HUES64 (cell line): ENCODE data around the gene CD83.
"Not testable (repeated sequence)": the region's sequence is repeated elsewhere in the genome, so short reads cannot be mapped to it uniquely, and the experiment has no call there.

Source experiments
- H3K27ac ChIP-seq: 2 replicates; pipeline ENCODE4 v1.7.0; 2013; ENCODE audit warnings: low read depth, low read length, inconsistent platforms
- H3K27me3 ChIP-seq: 2 replicates; pipeline ENCODE4 v1.6.1; 2013; ENCODE audit warnings: mild to moderate bottlenecking, low read length; ENCODE audit not compliant: insufficient read depth
- H3K36me3 ChIP-seq: 2 replicates; pipeline ENCODE4 v1.6.1; 2013; ENCODE audit warnings: mild to moderate bottlenecking, low read length; ENCODE audit not compliant: insufficient read depth
- H3K4me1 ChIP-seq: 2 replicates; pipeline ENCODE4 v1.6.1; 2013; ENCODE audit warnings: mild to moderate bottlenecking, low read length, moderate library complexity; ENCODE audit not compliant: insufficient read depth
- H3K4me3 ChIP-seq: 2 replicates; pipeline ENCODE4 v1.5.1; 2013; ENCODE audit warnings: mild to moderate bottlenecking, low read length, moderate library complexity
- H3K9ac ChIP-seq: 2 replicates; pipeline ENCODE4 v1.6.1; 2013; ENCODE audit warnings: mild to moderate bottlenecking, low read depth, low read length
- H3K9me3 ChIP-seq: 2 replicates; pipeline ENCODE4 v1.6.1; 2013; ENCODE audit warnings: low read depth, low read length; ENCODE audit not compliant: insufficient read depth
- WGBS: fragments of 150-250, 120-280 bp; methylation state at CpG from one replicate; pipeline ENCODE4 v1.1.7; 2013; ENCODE audit warnings: missing lambda C conversion rate; 5-methylcytosine and 5-hydroxymethylcytosine counted together

CD83 gene

DNA sequence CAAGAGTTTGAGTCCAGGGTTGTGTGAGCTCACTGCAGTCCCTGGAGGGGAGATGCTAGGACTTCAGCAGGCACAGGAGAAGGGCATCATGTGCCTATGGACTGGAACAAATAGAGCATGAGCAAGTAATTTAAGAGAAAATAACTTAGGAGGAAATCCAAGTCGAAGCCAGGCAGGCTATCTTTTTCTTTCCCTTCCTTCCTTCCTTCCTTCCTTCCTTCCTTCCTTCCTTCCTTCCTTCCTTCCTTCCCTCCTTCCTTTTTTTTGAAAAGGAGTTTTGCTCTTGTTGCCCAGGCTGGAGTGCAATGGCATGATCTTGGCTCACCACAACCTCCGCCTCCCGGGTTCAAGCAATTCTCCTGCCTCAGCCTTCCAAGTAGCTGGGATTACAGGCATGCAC is 33.7 kb downstream of the CD83 start:
- H3K9me3 ChIP-seq, H3K27me3 ChIP-seq, H3K27ac ChIP-seq, H3K4me3 ChIP-seq, H3K4me1 ChIP-seq, H3K36me3 ChIP-seq, H3K9ac ChIP-seq: not testable (repeated sequence)
- WGBS = 83% methylated on average over 2 of the region's 3 CpGs

DNA sequence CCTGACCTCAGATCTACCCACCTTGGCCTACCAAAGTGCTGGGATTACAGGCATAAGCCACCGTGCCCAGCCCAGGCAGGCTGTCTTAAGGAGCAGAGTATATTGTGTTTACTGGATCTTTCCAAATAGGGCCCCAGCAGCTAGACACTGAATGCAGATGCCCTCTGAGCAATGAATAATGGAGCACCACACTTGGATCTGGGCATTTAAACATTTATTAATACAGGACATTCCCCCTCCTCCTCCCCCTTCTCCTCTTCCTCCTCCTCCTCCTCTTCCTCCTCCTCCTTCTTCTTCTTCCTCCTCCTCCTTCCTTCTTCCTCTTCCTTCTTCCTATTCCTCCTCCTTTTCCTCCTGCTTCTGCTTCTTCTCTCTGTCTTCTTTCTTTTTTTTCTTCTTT is 34.2 kb downstream of the CD83 start:
- WGBS = 88% methylated on average over 1 of the region's 1 CpG
- Histone ChIP-seq H3K9ac (no peak overlapping the region), H3K9me3 (no peaks in the 10 kb centered on the region), H3K27ac (no peak overlapping the region), H3K27me3 (no peaks in the 10 kb centered on the region), H3K4me3 (no peak overlapping the region), H3K36me3 (no peaks in the 10 kb centered on the region), H3K4me1 (no peaks in the 10 kb centered on the region)

DNA sequence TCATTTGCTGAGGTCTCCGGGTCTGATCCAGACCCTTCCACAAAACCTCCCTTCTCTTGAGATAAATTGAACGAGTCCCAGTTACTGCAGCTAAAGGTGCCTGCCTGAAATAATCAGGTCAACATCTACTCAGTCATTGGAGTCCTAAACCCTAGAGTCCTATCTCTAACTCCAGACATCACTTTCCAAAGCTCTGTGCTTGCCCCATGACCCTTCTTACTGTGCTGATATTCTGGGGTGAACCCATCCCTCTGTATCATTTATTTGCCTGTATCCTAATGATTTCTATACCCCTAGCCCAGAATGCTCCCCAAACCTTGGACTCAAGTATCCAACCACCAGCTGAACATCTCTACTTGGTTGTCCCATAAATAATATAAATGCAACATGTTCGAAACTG is 35.7 kb downstream of the CD83 start:
- Histone ChIP-seq H3K9me3 (peaks cover 3% of the 10 kb centered on the region; the same call in 1 of the 2 replicates), H3K27ac (no peak overlapping the region), H3K4me1 (no peaks in the 10 kb centered on the region), H3K9ac (no peak overlapping the region), H3K36me3 (no peaks in the 10 kb centered on the region), H3K4me3 (no peak overlapping the region), H3K27me3 (no peaks in the 10 kb centered on the region)
- 90% methylated on average over 3 of the region's 3 CpGs for WGBS

DNA sequence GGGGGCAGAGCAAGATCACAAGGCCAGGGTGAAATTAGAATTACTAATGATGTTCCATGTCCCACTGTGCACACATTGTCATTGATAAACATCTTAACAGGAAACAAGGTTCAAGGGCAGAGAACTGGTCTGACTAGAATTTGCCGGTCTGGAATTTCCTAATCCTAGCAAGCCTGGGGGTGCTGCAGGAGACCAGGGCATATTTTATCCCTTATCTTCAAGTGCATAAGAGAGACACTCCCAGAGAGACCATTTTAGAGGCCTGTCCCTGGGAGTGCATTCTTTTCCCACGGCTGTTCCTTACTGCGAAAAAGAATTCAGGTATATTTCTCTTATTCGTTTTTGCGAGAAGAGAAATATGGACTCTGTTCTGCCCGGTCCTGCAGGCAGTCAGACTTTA is 41.5 kb downstream of the CD83 start:
- H3K9me3 ChIP-seq = peaks cover 10% of the 10 kb centered on the region; the same call in 1 of the 2 replicates
- H3K36me3 ChIP-seq = no peaks in the 10 kb centered on the region
- peaks cover 12% of the 10 kb centered on the region; the same call in 1 of the 2 replicates for H3K4me1 ChIP-seq
- no peaks in the 10 kb centered on the region for H3K27me3 ChIP-seq
- no peak overlapping the region for H3K4me3 ChIP-seq
- H3K9ac ChIP-seq = no peak overlapping the region
- 94% methylated on average over 6 of the region's 6 CpGs for WGBS
- no peak overlapping the region for H3K27ac ChIP-seq

DNA sequence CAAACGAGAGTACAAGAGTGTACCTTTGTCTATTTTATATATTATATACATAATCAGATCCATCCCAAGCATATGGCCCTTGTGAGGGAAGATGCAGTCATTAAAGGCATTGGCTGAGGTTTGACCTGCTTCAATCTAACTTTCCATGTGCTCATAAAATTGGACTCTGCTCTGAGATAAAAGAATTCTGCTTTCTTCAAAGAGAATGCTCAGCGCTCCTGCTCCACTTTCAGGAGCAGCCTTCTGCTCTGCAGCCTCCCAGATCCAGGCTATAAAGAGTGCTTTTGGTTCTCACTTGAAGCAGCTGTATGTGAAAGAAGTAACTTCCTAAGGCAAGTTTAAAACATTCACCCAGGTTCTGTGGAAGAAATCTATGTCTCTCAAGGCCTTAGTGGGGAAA is 45.3 kb downstream of the CD83 start:
- Histone ChIP-seq H3K4me3 (no peak overlapping the region), H3K36me3 (no peaks in the 10 kb centered on the region), H3K9ac (no peak overlapping the region), H3K27ac (no peak overlapping the region), H3K27me3 (no peaks in the 10 kb centered on the region), H3K4me1 (peaks cover 12% of the 10 kb centered on the region; the same call in 1 of the 2 replicates), H3K9me3 (peaks cover 10% of the 10 kb centered on the region; the same call in 1 of the 2 replicates)
- WGBS = 89% methylated on average over 1 of the region's 2 CpGs

DNA sequence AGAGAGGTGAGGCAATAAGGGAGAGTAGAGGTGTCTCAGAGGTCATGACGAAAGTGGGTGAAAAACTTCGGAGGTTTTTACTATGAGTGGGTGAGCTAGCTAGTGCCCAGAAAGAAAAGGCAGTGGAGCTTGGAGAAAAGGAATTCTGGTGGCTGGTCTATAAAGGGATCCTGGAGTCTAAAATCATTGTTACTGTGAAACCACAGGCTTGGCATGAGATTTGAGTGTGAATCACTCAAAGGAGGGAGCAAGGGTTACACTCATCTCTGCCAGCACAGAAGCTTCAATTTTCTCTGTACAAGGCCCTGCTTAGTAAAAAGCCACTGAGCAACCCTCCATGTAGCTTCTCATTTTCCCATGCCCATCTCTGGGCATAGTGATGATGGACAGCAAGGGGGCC is 47.5 kb downstream of the CD83 start:
- no peaks in the 10 kb centered on the region for H3K27me3 ChIP-seq
- H3K36me3 ChIP-seq = no peaks in the 10 kb centered on the region
- no peak overlapping the region for H3K4me3 ChIP-seq
- no peak overlapping the region for H3K9ac ChIP-seq
- H3K4me1 ChIP-seq = peaks cover 12% of the 10 kb centered on the region; the same call in 1 of the 2 replicates
- WGBS = 93% methylated on average over 2 of the region's 2 CpGs
- no peak overlapping the region for H3K27ac ChIP-seq
- peaks cover 9% of the 10 kb centered on the region for H3K9me3 ChIP-seq

DNA sequence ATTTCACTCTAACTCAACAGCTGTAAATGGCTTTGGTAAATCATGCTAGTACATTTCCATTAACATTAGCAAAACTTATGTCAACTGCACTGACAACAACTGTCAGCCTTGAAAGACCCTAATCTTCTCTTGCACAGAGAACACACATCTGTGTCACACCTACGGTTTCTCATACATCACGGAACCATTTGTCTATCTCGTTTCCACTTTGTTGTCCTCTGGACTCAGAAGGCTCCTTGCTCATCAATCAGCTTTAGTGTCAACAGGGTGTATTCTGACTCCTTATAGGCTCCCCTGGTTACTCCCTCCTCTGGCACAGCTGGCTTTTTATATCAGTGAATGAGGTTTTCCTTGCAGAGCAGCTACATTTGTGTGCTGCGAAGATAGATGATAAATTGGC is 49.3 kb downstream of the CD83 start:
- H3K4me3 ChIP-seq = no peak overlapping the region
- H3K27me3 ChIP-seq = no peaks in the 10 kb centered on the region
- 94% methylated on average over 4 of the region's 4 CpGs for WGBS
- no peaks in the 10 kb centered on the region for H3K36me3 ChIP-seq
- peaks cover 10% of the 10 kb centered on the region; the same call in 1 of the 2 replicates for H3K4me1 ChIP-seq
- H3K9me3 ChIP-seq = peaks cover 14% of the 10 kb centered on the region
- H3K9ac ChIP-seq = no peak overlapping the region
- no peak overlapping the region for H3K27ac ChIP-seq

DNA sequence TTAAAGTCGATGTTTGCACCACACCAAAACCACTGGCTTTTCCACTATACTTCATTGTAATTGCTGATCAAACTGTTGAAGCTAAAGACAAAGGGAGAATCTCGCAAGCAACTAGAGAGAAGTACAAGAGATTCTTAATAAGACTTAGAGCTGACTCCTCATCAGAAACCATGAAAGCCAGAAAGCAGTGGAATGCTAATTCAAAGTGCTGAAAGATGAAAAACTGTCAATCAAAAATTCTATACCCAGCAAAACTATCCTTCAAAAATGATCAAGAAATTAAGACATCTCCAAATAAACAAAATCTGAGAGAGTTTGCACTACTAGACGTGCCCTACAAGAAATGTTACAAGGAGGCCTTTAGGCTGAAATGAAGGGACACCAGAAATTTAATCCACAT is 52.6 kb downstream of the CD83 start:
- WGBS = 84% methylated on average over 3 of the region's 3 CpGs
- H3K4me3 ChIP-seq = no peak overlapping the region
- H3K27me3 ChIP-seq = no peaks in the 10 kb centered on the region
- H3K4me1 ChIP-seq = no peaks in the 10 kb centered on the region
- H3K27ac ChIP-seq = no peak overlapping the region
- H3K9ac ChIP-seq = no peak overlapping the region
- no peaks in the 10 kb centered on the region for H3K36me3 ChIP-seq
- peaks cover 22% of the 10 kb centered on the region for H3K9me3 ChIP-seq

DNA sequence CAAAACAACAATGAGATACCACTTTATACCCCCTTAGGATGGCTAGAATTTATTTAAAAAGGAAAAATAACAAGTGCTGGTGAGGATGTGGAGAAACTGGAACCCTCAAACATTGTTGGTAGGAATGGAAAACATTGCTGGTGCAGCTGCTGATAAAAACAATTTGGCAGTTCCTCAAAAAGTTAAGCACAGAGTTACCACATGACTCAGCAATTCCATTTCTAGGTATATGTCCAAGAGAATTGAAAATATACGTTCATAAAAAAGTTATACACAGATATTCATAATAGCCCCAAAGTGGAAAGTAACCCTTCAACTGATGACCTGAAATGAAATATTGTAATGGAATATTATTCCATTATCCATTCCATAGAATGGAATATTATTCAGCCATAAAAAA is 55.0 kb downstream of the CD83 start:
- Histone ChIP-seq H3K4me3 (no peak overlapping the region), H3K9me3 (peaks cover 22% of the 10 kb centered on the region), H3K4me1 (no peaks in the 10 kb centered on the region), H3K36me3 (no peaks in the 10 kb centered on the region), H3K27me3 (no peaks in the 10 kb centered on the region), H3K9ac (no peak overlapping the region), H3K27ac (no peak overlapping the region)
- WGBS = no CpG with 5 or more reads among the region's 1 CpG

DNA sequence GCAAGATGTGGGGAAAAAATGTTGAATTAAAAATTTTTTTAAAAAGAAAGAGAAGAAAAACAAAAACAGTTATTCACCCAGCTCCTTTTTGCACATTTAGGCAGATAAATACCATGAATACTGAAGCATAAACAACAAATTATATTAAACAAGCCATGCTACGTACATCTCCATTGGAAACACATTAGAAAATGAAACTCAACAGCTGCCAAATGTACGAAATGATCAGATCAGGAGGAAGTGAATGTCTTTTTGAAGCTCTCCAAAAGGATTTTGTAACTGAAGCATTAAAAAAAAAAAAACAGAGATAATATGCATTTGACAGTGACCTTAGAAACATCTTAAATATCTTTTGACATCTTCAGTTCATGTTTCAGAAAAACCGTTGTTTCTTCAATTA is 56.7 kb downstream of the CD83 start:
- no peaks in the 10 kb centered on the region for H3K27me3 ChIP-seq
- no peak overlapping the region for H3K27ac ChIP-seq
- no peak overlapping the region for H3K4me3 ChIP-seq
- H3K4me1 ChIP-seq = peaks cover 5% of the 10 kb centered on the region; the same call in 1 of the 2 replicates
- 96% methylated on average over 3 of the region's 3 CpGs for WGBS
- no peaks in the 10 kb centered on the region for H3K36me3 ChIP-seq
- peaks cover 22% of the 10 kb centered on the region for H3K9me3 ChIP-seq
- no peak overlapping the region for H3K9ac ChIP-seq

DNA sequence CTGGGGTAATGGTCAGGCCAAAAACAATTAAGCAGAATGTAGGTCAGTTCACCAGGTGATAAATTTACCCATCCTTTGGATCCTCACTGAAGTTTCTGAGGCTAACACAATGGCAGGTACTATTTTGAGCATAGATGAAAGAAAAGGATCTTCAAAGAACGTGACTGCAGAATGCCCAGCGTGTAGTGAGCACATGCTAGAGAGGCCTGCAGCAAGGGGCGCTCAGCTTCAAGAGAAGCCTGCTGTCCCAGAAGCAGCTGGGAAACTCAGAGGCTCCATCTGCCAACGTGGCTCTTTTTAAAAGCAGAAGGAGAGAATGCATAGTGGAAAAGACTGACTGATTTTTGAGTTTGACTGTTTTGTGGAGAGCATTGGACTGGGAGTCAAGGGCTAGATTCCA is 57.4 kb downstream of the CD83 start:
- Histone ChIP-seq H3K4me1 (peaks cover 5% of the 10 kb centered on the region; the same call in 1 of the 2 replicates), H3K9ac (no peak overlapping the region), H3K9me3 (peaks cover 15% of the 10 kb centered on the region), H3K27me3 (no peaks in the 10 kb centered on the region), H3K4me3 (no peak overlapping the region), H3K27ac (no peak overlapping the region), H3K36me3 (no peaks in the 10 kb centered on the region)
- 85% methylated on average over 4 of the region's 4 CpGs for WGBS

DNA sequence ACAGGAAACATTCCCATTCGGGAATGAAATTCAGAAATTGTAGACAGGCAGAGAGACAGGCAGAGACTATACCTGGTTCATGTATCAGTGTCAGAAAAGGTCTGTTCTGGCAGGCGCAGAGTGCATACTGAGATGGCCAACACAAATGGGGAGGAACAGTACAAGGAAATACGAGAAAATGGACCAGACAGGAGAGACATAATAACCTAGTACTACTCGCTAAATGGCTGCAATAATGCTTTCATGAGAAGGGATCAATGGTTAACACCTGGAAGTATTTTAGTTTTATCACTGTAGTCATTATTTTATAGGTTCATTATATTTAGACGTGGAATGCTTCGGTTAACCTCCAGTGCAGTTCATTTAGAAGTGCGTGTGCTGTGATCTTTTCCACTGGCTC is 58.9 kb downstream of the CD83 start:
- H3K27ac ChIP-seq = no peak overlapping the region
- no peak overlapping the region for H3K4me3 ChIP-seq
- peaks cover 5% of the 10 kb centered on the region; the same call in 1 of the 2 replicates for H3K4me1 ChIP-seq
- H3K27me3 ChIP-seq = no peaks in the 10 kb centered on the region
- peaks cover 8% of the 10 kb centered on the region for H3K9me3 ChIP-seq
- no peak overlapping the region for H3K9ac ChIP-seq
- H3K36me3 ChIP-seq = no peaks in the 10 kb centered on the region
- 78% methylated on average over 7 of the region's 7 CpGs for WGBS
